NT2/D1 (cell line): ENCODE measurements around the gene OR10A3.

ENCODE experiments used
- DNase-seq: peaks from one replicate; pipeline ENCODE4 v3.0.0-alpha.2; 2011; ENCODE audit warnings: low read depth, low spot score
- H3K27me3 ChIP-seq: 2 replicates; pipeline ENCODE4 v1.6.0; 2011; ENCODE audit warnings: mild to moderate bottlenecking; ENCODE audit not compliant: insufficient read length, insufficient read depth
- H3K36me3 ChIP-seq: 2 replicates; pipeline ENCODE4 v1.6.1; 2011; ENCODE audit warnings: mild to moderate bottlenecking, low read length, mixed read lengths; ENCODE audit not compliant: insufficient read depth, insufficient read length
- H3K4me1 ChIP-seq: 2 replicates; pipeline ENCODE4 v1.5.1; 2011; ENCODE audit not compliant: insufficient read depth, insufficient read length
- H3K4me3 ChIP-seq: 2 replicates; pipeline ENCODE4 v1.5.1; 2011; ENCODE audit warnings: low read depth; ENCODE audit not compliant: insufficient read length
- H3K9ac ChIP-seq: 2 replicates; pipeline ENCODE4 v1.6.0; 2011; ENCODE audit warnings: low read depth; ENCODE audit not compliant: insufficient read length
- H3K9me3 ChIP-seq: 2 replicates; pipeline ENCODE4 v1.5.1; 2011; ENCODE audit warnings: mild to moderate bottlenecking, low read length; ENCODE audit not compliant: insufficient read depth
- SUZ12 ChIP-seq: IDR thresholded peaks from 2 replicates; pipeline ENCODE4 v1.6.1; 2011; ENCODE audit not compliant: insufficient read length, insufficient read depth; ENCODE audit errors: extremely low read depth
- YY1 ChIP-seq: IDR thresholded peaks from 2 replicates; pipeline ENCODE4 v1.6.1; 2011; ENCODE audit not compliant: insufficient read length, insufficient read depth
- ZNF274 ChIP-seq: IDR thresholded peaks from 2 replicates; pipeline ENCODE4 v1.6.1; 2011; ENCODE audit warnings: mild to moderate bottlenecking, low read depth, low read length

Gene OR10A3

DNA sequence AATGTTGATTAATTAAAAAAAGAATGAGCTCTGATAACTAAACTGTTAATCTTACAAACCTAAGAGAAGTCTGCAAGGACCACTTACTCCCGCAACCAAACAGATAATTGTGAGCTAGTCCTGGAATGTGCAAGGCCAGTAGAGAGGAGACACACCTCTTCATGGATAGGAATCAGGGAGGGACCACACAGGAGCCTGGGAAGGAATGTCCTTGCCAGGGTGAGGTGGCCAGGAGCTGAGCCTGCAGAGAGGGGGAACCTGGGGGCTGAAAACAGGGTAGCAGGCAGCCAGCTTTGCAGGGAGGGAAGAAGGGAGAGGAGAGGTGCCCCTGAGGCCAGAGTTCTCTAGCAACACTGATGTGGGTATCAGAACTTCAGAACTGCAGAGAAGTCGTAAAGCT, 33.2 kb upstream of the OR10A3 start:
- H3K4me1 ChIP-seq = no peaks in the 10 kb centered on the region
- 0 out of 2 replicates have a peak, but pooled peaks cover 6% of the 10 kb centered on the region for H3K9me3 ChIP-seq
- DNase-seq = peak; percentile 35

GRCh38 chr11:7973011-7973410, 31.5 kb upstream of the OR10A3 start:
- Histone ChIP-seq H3K9ac (no peak overlapping the region), H3K9me3 (0 out of 2 replicates have a peak, but pooled peaks cover 6% of the 10 kb centered on the region), H3K4me1 (no peaks in the 10 kb centered on the region), H3K36me3 (no peaks in the 10 kb centered on the region), H3K4me3 (no peak overlapping the region), H3K27me3 (no peaks in the 10 kb centered on the region)
- TF ChIP-seq YY1 = no peak
- no peak for TF ChIP-seq ZNF274
- TF ChIP-seq SUZ12 = no peak
- DNase-seq = no peak

More for the DNA sequence above, 33.2 kb upstream of the OR10A3 start:
- no peaks in the 10 kb centered on the region for H3K27me3 ChIP-seq
- no peak overlapping the region for H3K9ac ChIP-seq
- H3K4me3 ChIP-seq = no peak overlapping the region
- no peak for TF ChIP-seq SUZ12
- TF ChIP-seq YY1 = no peak
- TF ChIP-seq ZNF274 = no peak
- no peaks in the 10 kb centered on the region for H3K36me3 ChIP-seq

DNA sequence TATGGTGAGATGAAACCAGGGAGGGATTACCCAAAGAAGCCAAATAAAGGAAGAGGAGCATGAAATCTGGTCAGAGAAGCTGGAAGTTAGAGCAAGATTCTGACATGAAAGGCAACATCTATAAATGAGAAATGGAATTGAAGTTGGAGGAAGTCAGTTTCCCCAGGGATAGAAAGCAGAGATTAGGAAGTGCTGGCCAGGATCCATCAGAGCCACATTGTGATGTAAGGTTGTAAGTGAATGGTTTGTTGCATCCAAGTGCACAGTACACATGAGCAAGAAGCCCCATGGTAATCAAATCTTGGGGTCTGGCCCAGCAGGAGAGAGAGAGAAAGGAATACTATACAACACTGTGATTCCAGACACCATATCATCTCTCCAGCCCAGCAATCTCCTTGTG, 30.3 kb upstream of the OR10A3 start:
- Histone ChIP-seq H3K9ac (no peak overlapping the region), H3K36me3 (no peaks in the 10 kb centered on the region), H3K27me3 (no peaks in the 10 kb centered on the region), H3K4me1 (no peaks in the 10 kb centered on the region), H3K9me3 (0 out of 2 replicates have a peak, but pooled peaks cover 6% of the 10 kb centered on the region), H3K4me3 (no peak overlapping the region)
- no peak for DNase-seq
- no peak for TF ChIP-seq YY1

GRCh38 chr11:7969756-7970646, 28.5 kb upstream of the OR10A3 start:
- H3K36me3 ChIP-seq = no peaks in the 10 kb centered on the region
- no peaks in the 10 kb centered on the region for H3K4me1 ChIP-seq
- 0 out of 2 replicates have a peak, but pooled peaks cover 6% of the 10 kb centered on the region for H3K9me3 ChIP-seq
- H3K4me3 ChIP-seq = no peak overlapping the region
- no peaks in the 10 kb centered on the region for H3K27me3 ChIP-seq
- TF ChIP-seq ZNF274 = no peak
- DNase-seq = peak; percentile 58
- H3K9ac ChIP-seq = no peak overlapping the region

DNA sequence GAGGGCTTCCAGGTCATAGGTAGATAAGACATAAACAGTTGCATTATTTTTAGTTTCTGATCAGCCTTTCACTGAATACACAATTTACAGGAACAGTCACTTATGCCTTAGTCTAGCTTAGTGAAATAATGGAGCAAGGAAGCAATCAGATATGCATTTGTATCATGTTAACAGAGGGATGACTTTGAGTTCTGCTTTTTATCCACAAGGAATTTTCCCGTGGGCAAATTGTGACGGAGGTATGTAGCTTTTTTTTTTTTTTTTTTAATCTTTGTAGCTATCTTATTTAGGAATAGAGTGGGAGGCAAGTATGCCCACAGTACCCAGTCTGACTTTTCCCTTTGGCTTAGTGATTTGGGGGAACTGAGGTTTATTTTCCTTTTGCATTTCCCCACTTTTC, 27.2 kb upstream of the OR10A3 start:
- Histone ChIP-seq H3K4me3 (no peak overlapping the region), H3K9me3 (0 out of 2 replicates have a peak, but pooled peaks cover 6% of the 10 kb centered on the region), H3K9ac (no peak overlapping the region), H3K27me3 (no peaks in the 10 kb centered on the region), H3K36me3 (no peaks in the 10 kb centered on the region), H3K4me1 (no peaks in the 10 kb centered on the region)
- DNase-seq = no peak
- no peak for TF ChIP-seq YY1
- TF ChIP-seq SUZ12 = no peak
- TF ChIP-seq ZNF274 = no peak

DNA sequence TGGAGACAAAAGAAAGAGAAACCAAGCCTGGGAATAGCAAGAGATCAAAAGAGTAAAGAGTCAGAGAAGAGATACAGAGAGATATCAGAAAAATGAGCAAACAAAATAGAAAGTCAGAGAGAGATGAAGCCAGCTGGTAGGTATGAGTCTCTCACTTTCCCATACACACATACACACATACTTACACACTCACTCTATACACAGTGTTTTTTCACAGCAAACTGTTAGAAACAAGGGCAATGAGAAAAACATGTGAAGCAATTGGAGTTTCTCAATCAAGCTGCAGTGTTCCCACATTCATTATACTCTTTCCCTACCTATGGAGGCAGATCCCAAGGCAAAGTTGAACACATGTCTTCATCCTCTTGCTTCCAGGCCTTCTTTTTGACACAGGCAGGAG, 26.3 kb upstream of the OR10A3 start:
- Histone ChIP-seq H3K9ac (no peak overlapping the region), H3K4me1 (no peaks in the 10 kb centered on the region)
- TF ChIP-seq ZNF274 (no peak), SUZ12 (no peak), YY1 (no peak)

GRCh38 chr11:7967097-7967496, 25.6 kb upstream of the OR10A3 start:
- Histone ChIP-seq H3K9me3 (peaks cover 6% of the 10 kb centered on the region; the same call in 1 of the 2 replicates), H3K4me1 (no peaks in the 10 kb centered on the region), H3K36me3 (no peaks in the 10 kb centered on the region), H3K9ac (no peak overlapping the region), H3K4me3 (no peak overlapping the region), H3K27me3 (no peaks in the 10 kb centered on the region)
- no peak for DNase-seq
- TF ChIP-seq YY1 (no peak), ZNF274 (no peak), SUZ12 (no peak)

More for the DNA sequence above, 26.3 kb upstream of the OR10A3 start:
- Histone ChIP-seq H3K27me3 (no peaks in the 10 kb centered on the region), H3K4me3 (no peak overlapping the region), H3K9me3 (peaks cover 6% of the 10 kb centered on the region; the same call in 1 of the 2 replicates), H3K36me3 (no peaks in the 10 kb centered on the region)
- no peak for DNase-seq
